Stomach (tissue), 9 donors: Measurements from ENCODE around the gene CELA3B. TPM values are rescaled to one million over a fixed set of nuclear protein-coding genes. Genes with fewer than 3 reads are reported as not detected.
A peak's percentile ranks its signal among the peaks of the same experiment; 100 is the strongest.

ENCODE experiments used
- DNase-seq, 2 donors: peaks; one replicate each; pipeline versions ENCODE4 v3.0.0 to v3.0.0-alpha.2; 2013 to 2019
- H3K27ac ChIP-seq, 5 donors: fragments of 200-600 bp in 4 of 5; sonication (generic) in 4 of 5; one replicate each; pipeline ENCODE4 v1.5.1; 2013 to 2019; ENCODE audit warnings: mild to moderate bottlenecking in 1 of 5, moderate library complexity in 1 of 5
- H3K27me3 ChIP-seq, 3 donors: fragments of 200-600 bp; sonication (generic); one replicate each; pipeline ENCODE4 v1.5.1; 2017 to 2019; ENCODE audit warnings: mixed run types in 1 of 3
- H3K36me3 ChIP-seq, 4 donors: fragments of 200-600 bp; sonication (generic); 1 replicate in 3 of 4; 2 replicates in 1 of 4; pipeline ENCODE4 v1.5.1; 2016 to 2019
- H3K4me1 ChIP-seq, 4 donors: fragments of 200-600 bp; sonication (generic); one replicate each; pipeline ENCODE4 v1.5.1; 2016 to 2019
- H3K4me3 ChIP-seq, 4 donors: fragments of 200-600 bp; sonication (generic) in 3 of 4; one replicate each; pipeline ENCODE4 v1.5.1; 2016 to 2019; ENCODE audit warnings: mild to moderate bottlenecking in 1 of 4
- H3K9me3 ChIP-seq, 4 donors: fragments of 200-600 bp; sonication (generic); one replicate each; pipeline ENCODE4 v1.5.1; 2016 to 2019
- EP300 ChIP-seq: sonication (generic); formaldehyde crosslinking; IDR thresholded peaks from one replicate; pipeline ENCODE4 v1.6.1; 2017; ENCODE audit warnings: antibody characterized with exemption
- POLR2A ChIP-seq, 4 donors: fragments of 450-650 bp; IDR thresholded peaks; one replicate each; pipeline ENCODE4 v1.6.1; 2016; ENCODE audit warnings: antibody characterized with exemption in 4 of 4, control low read depth in 2 of 4, mild to moderate bottlenecking in 1 of 4, moderate library complexity in 1 of 4
- POLR2AphosphoS5 ChIP-seq, 3 donors: sonication (generic); formaldehyde crosslinking; IDR thresholded peaks; one replicate each; pipeline ENCODE4 v1.6.1; 2016; ENCODE audit warnings: antibody characterized with exemption in 3 of 3
- WGBS, 5 donors: extraction: QIAGEN DNeasy Blood & Tissue Kit in 3 of 5; methylation state at CpG; one replicate each; pipeline versions ENCODE4 v1.1.5 to v1.1.7; 2013 to 2018; 5-methylcytosine and 5-hydroxymethylcytosine counted together
- intact Hi-C: fragments of 100-400 bp; cut with DNase I; formaldehyde crosslinking; loops from one replicate; pipeline ENCODE4 v1.15.1; 2023; ENCODE audit warnings: low total_unique reads
- polyA plus RNA-seq, 3 donors: library from polyadenylated mRNA; stranded (reverse); fragments of 200-250 nt; gene quantifications; one replicate each; pipeline ENCODE4 v1.2.3, GENCODE V29; 2013
- total RNA-seq, 5 donors: library from RNA; depleted of rRNA; stranded (reverse); fragments of >200 nt; gene quantifications; one replicate each; pipeline versions ENCODE4 v1.1.0 to v1.2.3, GENCODE V29; 2014 to 2016
- TF ChIP-seq, protein P1 (sequence below), 7 experiments: fragments of 450-650 bp in 4 of 7; fragments of 200-600 bp in 3 of 7; sonication (generic) in 3 of 7; IDR thresholded peaks; one replicate each; pipeline ENCODE4 v1.5.1; 2016 to 2019; ENCODE audit warnings: antibody characterized with exemption in 7 of 7, control low read depth in 2 of 7, mild to moderate bottlenecking in 1 of 7
- donor health status: healthy with polysubstance abuse.
- donor health status: Bipolar disorder and iron deficiency.
- donor health status: healthy.

Gene CELA3B
- total and polyA plus RNA-seq, 8 donors, result 6.1 to 84.3 (median 28.2) TPM; not detected in 4

- Histone ChIP-seq H3K27ac (peak overlapping the region; percentile 97 to 100 (median 99)), H3K4me1 (peaks cover 13 to 50% (median 31%) of the 10 kb centered on the region in 4 donors), H3K36me3 (peaks cover 0 to 3% (median 1%) of the 10 kb centered on the region in 4 donors), H3K9me3 (no peaks in the 10 kb centered on the region), H3K27me3 (no peaks in the 10 kb centered on the region), H3K4me3 (peak overlapping the region; percentile 68 to 93 (median 89))
- DNase-seq, result peak; percentile 85 to 96
- intact Hi-C loops, result no loop called here
- WGBS, 5 donors, result 0 to 1% (median 0%) methylated on average over 25 to 42 of the region's 42 CpGs
- peak; percentile 43 to 95 (median 86) for TF ChIP-seq POLR2AphosphoS5 (IDR thresholded peaks at IDR 0.05)
- TF ChIP-seq EP300, result no peak
- TF ChIP-seq, protein P1, sequence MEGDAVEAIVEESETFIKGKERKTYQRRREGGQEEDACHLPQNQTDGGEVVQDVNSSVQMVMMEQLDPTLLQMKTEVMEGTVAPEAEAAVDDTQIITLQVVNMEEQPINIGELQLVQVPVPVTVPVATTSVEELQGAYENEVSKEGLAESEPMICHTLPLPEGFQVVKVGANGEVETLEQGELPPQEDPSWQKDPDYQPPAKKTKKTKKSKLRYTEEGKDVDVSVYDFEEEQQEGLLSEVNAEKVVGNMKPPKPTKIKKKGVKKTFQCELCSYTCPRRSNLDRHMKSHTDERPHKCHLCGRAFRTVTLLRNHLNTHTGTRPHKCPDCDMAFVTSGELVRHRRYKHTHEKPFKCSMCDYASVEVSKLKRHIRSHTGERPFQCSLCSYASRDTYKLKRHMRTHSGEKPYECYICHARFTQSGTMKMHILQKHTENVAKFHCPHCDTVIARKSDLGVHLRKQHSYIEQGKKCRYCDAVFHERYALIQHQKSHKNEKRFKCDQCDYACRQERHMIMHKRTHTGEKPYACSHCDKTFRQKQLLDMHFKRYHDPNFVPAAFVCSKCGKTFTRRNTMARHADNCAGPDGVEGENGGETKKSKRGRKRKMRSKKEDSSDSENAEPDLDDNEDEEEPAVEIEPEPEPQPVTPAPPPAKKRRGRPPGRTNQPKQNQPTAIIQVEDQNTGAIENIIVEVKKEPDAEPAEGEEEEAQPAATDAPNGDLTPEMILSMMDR (IDR thresholded peaks at IDR 0.05), result no peak
- peak in 2 of 4 donors; percentile 44 to 57 for TF ChIP-seq POLR2A (IDR thresholded peaks at IDR 0.05)
Measured at GRCh38 chr1:22025368-22026155, 48.7 kb downstream of the CELA3B start.

- H3K27me3 ChIP-seq, result no peaks in the 10 kb centered on the region
- no peak overlapping the region for H3K4me3 ChIP-seq
- TF ChIP-seq POLR2A (IDR thresholded peaks at IDR 0.05), result no peak
- TF ChIP-seq EP300, result no peak
- TF ChIP-seq, protein P1 (IDR thresholded peaks at IDR 0.05), result no peak
- no peak for TF ChIP-seq POLR2AphosphoS5 (IDR thresholded peaks at IDR 0.05)
- intact Hi-C loops, result no loop called here
- H3K36me3 ChIP-seq, result peaks cover 0 to 5% (median 3%) of the 10 kb centered on the region in 4 donors
- WGBS, 5 donors, result 70 to 85% (median 77%) methylated on average over 3 of the region's 3 CpGs
- H3K9me3 ChIP-seq, result no peaks in the 10 kb centered on the region
- no peak overlapping the region for H3K27ac ChIP-seq
- H3K4me1 ChIP-seq, result peaks cover 13 to 63% (median 38%) of the 10 kb centered on the region in 4 donors
- DNase-seq, result no peak
Measured at GRCh38 chr1:22026924-22027289, 50.1 kb downstream of the CELA3B start.

DNA sequence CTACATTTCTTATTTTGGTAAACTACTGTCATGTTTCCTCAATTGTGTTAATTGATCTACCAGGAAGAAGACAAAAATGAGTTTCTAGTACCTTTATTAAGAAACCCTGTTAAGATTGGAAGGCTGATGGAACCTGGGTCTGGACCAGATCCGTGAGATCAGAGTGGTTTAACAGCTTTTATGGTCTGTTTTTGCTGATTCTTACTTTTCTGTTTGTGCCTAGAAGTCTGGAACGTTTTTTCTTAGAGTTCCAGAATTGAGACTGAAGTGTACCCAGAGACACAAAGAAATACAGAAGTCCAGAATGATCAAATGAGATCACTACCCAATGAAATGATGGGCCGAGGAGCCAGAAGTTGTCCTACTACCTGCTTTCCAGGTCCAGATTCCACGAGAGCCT lies 53.2 kb downstream of the CELA3B start:
- TF ChIP-seq, protein P1 (IDR thresholded peaks at IDR 0.05), result no peak
- no peak for TF ChIP-seq POLR2AphosphoS5 (IDR thresholded peaks at IDR 0.05)
- no peak for TF ChIP-seq EP300
- peaks cover 4 to 46% (median 23%) of the 10 kb centered on the region in 4 donors for H3K4me1 ChIP-seq
- H3K4me3 ChIP-seq, result no peak overlapping the region
- DNase-seq, result no peak
- peaks cover 0 to 5% (median 3%) of the 10 kb centered on the region in 4 donors for H3K36me3 ChIP-seq
- intact Hi-C loops, result no loop called here
- H3K9me3 ChIP-seq, result no peaks in the 10 kb centered on the region
- WGBS, 5 donors, result 79 to 89% (median 81%) methylated on average over 4 of the region's 4 CpGs
- peak overlapping the region in 2 of 5 donors; percentile 29 to 70 for H3K27ac ChIP-seq
- no peaks in the 10 kb centered on the region for H3K27me3 ChIP-seq

DNA sequence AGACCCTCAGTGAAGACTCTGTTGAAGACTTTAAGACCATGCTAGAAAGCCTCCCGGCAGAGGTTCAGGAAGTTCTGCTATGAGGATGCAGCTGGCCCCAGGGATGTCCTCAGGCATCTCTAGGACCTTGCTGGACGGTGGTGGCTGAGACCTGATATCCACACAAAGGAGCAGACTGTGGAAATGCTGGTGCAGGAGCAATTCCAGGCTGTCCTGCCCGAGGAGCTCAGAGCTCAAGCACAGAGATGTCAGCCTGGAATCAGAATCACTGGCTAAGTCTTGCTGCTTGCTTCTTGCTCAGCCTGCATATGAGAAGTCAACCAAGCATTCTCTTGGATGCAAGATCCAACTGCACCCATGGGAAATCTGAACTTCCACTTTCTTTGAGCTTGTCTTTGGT lies 53.7 kb downstream of the CELA3B start:
- H3K27ac ChIP-seq, result peak overlapping the region in 2 of 5 donors; percentile 29 to 70
- 69 to 80% (median 70%) methylated on average over 3 of the region's 3 CpGs for WGBS, 5 donors
- peaks cover 4 to 46% (median 23%) of the 10 kb centered on the region in 4 donors for H3K4me1 ChIP-seq

More for the DNA sequence above, 53.7 kb downstream of the CELA3B start:
- intact Hi-C loops, result no loop called here
- Histone ChIP-seq H3K36me3 (peaks cover 0 to 5% (median 3%) of the 10 kb centered on the region in 4 donors), H3K4me3 (no peak overlapping the region), H3K27me3 (no peaks in the 10 kb centered on the region), H3K9me3 (no peaks in the 10 kb centered on the region)
- no peak for TF ChIP-seq EP300
- TF ChIP-seq POLR2A (IDR thresholded peaks at IDR 0.05), result no peak
- TF ChIP-seq, protein P1 (IDR thresholded peaks at IDR 0.05), result no peak
- no peak for DNase-seq
